GM11168 (cell line): ENCODE results near the gene FCRLB.
"Not testable (repeated sequence)": the region's sequence is repeated elsewhere in the genome, so short reads cannot be mapped to it uniquely, and the experiment has no call there.

Experiments
- in situ Hi-C: fragments of 300-500 bp; cut with MboI; formaldehyde crosslinking; loops from one replicate; pipeline ENCODE4 v1.12.0; 2022; ENCODE audit warnings: low sequenced_read_pairs; ENCODE audit not compliant: unreplicated experiment

The FCRLB gene, protein sequence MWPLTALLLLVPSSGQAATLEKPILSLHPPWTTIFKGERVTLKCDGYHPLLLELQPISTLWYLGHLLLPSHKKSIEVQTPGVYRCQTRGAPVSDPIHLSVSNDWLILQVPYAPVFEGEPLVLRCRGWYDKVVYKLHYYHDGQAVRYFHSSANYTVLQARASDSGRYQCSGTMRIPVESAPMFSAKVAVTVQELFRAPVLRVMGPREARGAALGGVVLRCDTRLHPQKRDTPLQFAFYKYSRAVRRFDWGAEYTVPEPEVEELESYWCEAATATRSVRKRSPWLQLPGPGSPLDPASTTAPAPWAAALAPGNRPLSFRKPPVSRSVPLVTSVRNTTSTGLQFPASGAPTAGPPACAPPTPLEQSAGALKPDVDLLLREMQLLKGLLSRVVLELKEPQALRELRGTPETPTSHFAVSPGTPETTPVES

DNA sequence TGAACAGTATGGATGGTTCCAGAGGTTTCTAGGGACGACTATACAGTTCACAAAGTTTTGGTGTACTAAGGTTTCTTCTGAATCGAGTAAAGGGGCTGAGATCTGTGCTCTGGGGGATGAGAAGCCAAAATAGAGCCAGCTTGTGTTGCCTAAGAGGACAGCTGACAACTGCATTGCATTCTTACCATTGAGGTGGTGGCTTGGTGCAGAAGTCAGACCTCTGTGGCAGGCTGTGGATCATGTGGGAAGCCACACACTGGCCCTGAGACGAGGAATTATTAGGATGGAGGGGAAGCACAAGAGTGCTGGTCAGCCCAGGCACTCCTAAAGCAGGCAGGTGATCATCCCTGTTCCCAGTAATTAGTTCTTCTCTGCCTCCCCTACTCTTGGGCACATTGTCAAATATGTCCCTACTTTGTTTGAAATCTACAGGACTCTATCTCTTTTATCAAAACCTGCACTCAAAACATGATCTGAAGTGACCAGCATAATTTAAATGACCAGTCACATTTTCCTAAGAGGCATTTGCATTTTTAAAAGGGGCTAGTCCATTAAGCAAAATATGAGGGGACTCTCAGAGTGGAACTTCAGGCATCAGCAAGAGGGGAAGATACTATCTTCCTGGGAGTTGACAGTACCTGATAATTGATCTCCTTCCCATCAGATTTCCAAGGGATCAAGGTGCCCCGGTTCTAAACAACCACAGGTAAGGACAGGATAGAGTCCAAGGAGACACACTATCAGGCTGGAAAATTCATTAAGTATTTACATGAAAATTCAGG is at the start of gene FCRLB:
FCRLB (plus strand) TSS at position 589 of the 782 bp plus-strand sequence. CDS start 1,129 bp downstream, outside the sequence.
- in situ Hi-C loops: no loop called here

DNA sequence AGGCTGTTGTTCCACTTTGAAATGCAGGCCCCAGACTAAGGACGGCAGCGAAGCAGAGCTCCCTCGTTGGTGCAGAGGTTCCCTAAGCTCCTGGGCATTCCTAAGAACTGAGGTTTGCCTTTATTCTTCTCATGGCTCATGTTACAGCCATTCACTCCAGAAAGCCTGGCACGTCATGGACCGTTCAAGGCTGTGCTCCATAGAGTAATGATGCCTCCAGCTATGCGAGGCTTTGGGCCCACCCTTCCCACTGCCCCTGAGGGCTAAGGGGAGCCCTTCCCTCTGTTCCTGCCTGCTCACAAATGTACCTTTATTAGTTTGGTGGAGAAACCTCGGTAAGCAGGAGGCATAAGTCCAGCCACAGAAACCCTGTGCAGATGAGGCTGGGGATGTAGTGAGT is 47.9 kb upstream of the FCRLB start:
- in situ Hi-C loops: loop anchor here (5.0 kb wide), 1 partner anchor 81 kb away; no protein-coding TSS in a partner anchor

GRCh38 chr1:161674447-161674846 is 46.9 kb upstream of the FCRLB start:
- in situ Hi-C loops: loop anchor here (5.0 kb wide), 1 partner anchor 82 kb away; no protein-coding TSS in a partner anchor

- in situ Hi-C loops: loop anchor here (5.0 kb wide), 1 partner anchor 83 kb away; no protein-coding TSS in a partner anchor
These were observed 46.4 kb upstream of the FCRLB start for GRCh38 chr1:161674908-161675307.

DNA sequence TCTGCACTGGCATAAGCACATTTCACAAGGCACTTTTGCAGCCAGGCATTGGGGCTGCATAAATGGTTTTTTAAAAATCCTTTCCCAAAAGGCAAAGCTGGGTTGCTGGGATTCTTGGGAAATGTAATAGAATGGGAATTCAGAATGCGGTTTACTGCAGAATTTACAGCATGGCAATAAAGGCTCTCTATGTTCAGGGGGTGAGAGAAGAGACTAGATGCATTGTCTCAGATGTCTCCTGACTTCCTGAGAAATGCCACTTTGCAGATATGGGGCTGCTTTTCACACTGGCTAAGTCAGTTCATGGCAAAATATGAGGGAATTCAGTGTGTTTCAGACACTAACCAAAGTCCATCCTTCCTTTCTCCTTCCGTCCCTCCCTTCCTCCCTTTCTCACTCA is 44.9 kb upstream of the FCRLB start:
- in situ Hi-C loops: no loop called here

DNA sequence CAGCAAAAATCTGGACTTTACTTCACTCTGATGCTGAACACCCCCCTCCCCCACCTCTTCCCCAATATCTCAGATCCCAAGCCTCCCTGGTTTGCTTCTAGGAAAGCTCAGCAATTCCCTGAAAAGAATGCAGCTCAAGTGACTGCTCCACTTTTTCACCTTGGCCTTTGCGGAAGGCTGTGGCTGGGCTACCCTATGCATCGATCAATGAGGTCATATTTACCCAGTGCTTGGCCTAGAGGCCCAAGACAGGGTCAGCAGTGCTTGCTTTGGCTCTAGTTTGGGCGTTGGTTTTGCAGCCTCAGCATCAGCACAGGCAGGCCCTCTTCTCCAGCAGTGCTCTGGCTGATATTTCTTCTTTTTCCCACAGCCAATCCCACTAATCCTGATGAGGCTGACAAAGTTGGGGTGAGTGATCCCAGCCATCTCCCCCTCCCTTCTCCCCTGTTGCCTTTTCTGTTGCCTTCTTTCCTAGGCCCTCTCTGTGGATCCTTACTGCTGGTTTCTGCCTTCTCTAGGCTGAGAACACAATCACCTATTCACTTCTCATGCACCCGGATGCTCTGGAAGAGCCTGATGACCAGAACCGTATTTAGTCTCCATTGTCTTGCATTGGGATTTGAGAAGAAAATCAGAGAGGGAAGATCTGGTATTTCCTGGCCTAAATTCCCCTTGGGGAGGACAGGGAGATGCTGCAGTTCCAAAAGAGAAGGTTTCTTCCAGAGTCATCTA is 44.2 kb upstream of the FCRLB start:
- in situ Hi-C loops: no loop called here

DNA sequence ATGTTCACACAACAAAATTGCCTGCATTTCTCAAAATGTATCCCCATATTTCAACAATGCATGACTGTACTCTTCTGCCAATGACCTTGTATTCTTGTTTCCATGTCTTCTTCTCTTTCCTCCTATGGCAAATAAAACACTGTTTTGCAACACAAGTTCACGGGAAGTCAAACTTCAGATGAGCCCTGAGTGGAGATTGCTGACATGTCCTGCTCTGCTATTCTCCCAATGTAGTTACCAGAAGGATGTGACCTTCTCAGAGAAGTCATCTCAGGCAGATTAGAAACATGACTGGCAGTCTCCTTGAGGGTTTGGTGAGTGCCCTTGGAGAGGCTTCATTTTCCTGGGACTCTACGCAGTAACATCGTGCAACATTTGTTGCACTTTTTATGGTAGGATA is 42.8 kb upstream of the FCRLB start:
- in situ Hi-C loops: no loop called here

- in situ Hi-C loops: no loop called here
These were observed 39.5 kb upstream of the FCRLB start for GRCh38 chr1:161681879-161682278.

DNA sequence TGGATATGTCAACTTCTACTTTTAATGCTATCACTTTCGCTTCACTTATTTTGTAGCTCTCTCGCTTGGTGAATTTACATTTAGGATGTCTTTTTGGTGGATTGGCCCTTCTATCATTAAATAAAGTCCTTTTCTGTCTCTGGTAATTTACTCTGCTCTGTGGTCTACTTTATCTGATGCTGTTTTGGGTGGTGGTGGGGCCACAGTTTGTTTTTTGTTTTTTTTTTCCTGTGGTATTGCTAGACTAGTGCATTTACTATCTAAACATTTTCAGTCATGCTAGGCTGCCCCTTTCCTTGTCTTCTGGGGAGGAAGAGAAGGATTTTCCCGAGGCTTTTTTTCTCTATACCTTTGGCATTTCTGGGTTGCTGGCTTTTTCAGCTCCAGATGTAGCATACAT is 32.4 kb upstream of the FCRLB start:
- in situ Hi-C loops: no loop called here

DNA sequence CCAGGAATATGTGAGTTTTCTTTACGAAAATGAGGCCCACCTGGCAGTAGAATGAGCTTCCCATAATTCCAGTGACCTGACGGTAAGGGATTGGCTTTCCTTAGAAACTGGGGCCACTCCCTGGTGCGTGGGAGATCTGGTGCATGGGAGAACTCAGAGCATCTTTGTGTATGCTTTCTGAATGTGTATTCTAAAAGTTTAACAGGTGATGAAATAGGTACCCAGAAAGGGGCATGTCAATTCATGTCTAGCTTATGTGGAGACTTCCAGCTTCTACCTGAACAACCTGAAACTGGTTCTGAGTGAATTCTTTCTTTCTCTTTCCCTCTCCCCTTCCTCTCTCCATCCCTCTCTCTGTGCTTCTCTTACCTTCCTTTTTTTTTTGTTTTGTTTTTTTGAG is 29.5 kb upstream of the FCRLB start:
- in situ Hi-C loops: no loop called here

- in situ Hi-C loops: not testable (repeated sequence)
These were observed 28.2 kb upstream of the FCRLB start for GRCh38 chr1:161693020-161693712.

- in situ Hi-C loops: not testable (repeated sequence)
These were observed 23.0 kb upstream of the FCRLB start for GRCh38 chr1:161698302-161698701.

DNA sequence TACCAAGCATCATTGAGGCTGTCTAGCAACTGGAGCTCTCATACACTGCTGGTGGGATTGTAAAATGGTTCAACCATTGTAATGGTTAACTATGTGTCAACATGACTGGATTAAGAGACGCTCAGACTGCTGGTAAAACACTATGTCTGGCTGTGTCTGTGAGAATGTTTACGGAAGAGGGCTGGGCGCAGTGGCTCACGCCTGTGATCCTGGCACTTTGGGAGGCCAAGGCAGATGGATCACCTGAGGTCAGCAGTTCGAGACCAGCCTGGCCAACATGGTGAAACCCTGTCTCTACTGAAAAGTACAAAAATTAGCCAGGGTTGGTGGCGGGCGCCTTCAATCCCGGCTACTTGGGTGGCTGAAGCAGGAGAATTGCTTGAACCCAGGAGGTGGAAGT is 19.1 kb upstream of the FCRLB start:
- in situ Hi-C loops: no loop called here

- in situ Hi-C loops: no loop called here
These were observed 15.8 kb upstream of the FCRLB start for GRCh38 chr1:161705537-161705936.

GRCh38 chr1:161706113-161706481 is 15.2 kb upstream of the FCRLB start:
- in situ Hi-C loops: no loop called here

GRCh38 chr1:161706482-161707347 is 14.6 kb upstream of the FCRLB start, which contains the start of gene FCRLA:
TSS of gene FCRLA (plus strand) at chr1:161707229. CDS start at chr1:161707265, 36 bp downstream.
- in situ Hi-C loops: no loop called here

DNA sequence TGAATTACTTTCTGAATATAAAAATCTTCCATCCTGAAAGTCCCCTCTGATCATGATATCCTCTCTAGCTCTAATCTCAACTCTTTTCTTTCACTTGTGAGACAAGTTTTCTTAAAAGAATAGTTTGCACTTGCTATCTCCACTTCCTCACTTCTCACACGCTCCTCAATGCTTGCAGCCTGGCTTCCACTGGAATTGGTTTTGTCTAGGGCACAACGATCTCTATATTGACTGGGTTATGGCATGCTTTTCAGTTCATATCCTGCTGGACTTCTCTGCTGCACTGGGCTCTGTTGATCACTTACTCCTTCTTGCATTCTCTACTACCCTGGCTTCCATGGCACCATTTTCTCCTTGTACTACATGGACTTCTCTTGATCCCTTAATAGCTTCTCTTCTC is 13.8 kb upstream of the FCRLB start:
- in situ Hi-C loops: no loop called here

GRCh38 chr1:161709373-161709772 is 12.0 kb upstream of the FCRLB start:
- in situ Hi-C loops: no loop called here

GRCh38 chr1:161710560-161710959 is 10.8 kb upstream of the FCRLB start:
- in situ Hi-C loops: no loop called here
